GM19455 (cell line): Measurements from ENCODE around the gene CPOX.
"Not testable (repeated sequence)": the region's sequence is repeated elsewhere in the genome, so short reads cannot be mapped to it uniquely, and the experiment has no call there.

ENCODE experiments used
- ATAC-seq: cut with Tn5 transposase; IDR thresholded peaks from one replicate; pipeline ENCODE4 v1.9.1; 2021; ENCODE audit not compliant: unreplicated experiment

Gene CPOX

GRCh38 chr3:98564282-98565005 is 29.0 kb downstream of the CPOX start:
- ATAC-seq: peak; percentile 9

GRCh38 chr3:98563661-98564281 is 29.6 kb downstream of the CPOX start:
- ATAC-seq: peak; percentile 64

GRCh38 chr3:98561727-98562521 is 31.5 kb downstream of the CPOX start:
- no peak for ATAC-seq

GRCh38 chr3:98560911-98561310 is 32.5 kb downstream of the CPOX start:
- no peak for ATAC-seq

GRCh38 chr3:98559769-98560168 is 33.6 kb downstream of the CPOX start:
- ATAC-seq: not testable (repeated sequence)

- ATAC-seq: no peak
Measured at GRCh38 chr3:98558100-98558827, 35.1 kb downstream of the CPOX start.

GRCh38 chr3:98557324-98558010 is 35.9 kb downstream of the CPOX start:
- no peak for ATAC-seq

- peak; percentile 77 for ATAC-seq
Measured at GRCh38 chr3:98556164-98557130, 37.0 kb downstream of the CPOX start.

- ATAC-seq: no peak
Measured at GRCh38 chr3:98555025-98555379, 38.4 kb downstream of the CPOX start.

- ATAC-seq: no peak
Measured at GRCh38 chr3:98554580-98554979, 38.8 kb downstream of the CPOX start.

GRCh38 chr3:98553753-98554152 is 39.7 kb downstream of the CPOX start:
- ATAC-seq: no peak

GRCh38 chr3:98553021-98553563 is 40.3 kb downstream of the CPOX start:
- no peak for ATAC-seq

GRCh38 chr3:98552232-98553020 is 41.0 kb downstream of the CPOX start:
- no peak for ATAC-seq

GRCh38 chr3:98551754-98552153 is 41.7 kb downstream of the CPOX start:
- ATAC-seq: no peak

GRCh38 chr3:98551236-98551635 is 42.2 kb downstream of the CPOX start:
- ATAC-seq: no peak

- no peak for ATAC-seq
Measured at GRCh38 chr3:98550833-98551232, 42.6 kb downstream of the CPOX start.

- ATAC-seq: no peak
Measured at GRCh38 chr3:98548544-98548943, 44.9 kb downstream of the CPOX start.

- no peak for ATAC-seq
Measured at GRCh38 chr3:98545940-98546339, 47.5 kb downstream of the CPOX start.

- no peak for ATAC-seq
Measured at GRCh38 chr3:98542623-98543022, 50.8 kb downstream of the CPOX start.
